ENCODE results near the gene WDPCP.
"Not testable (repeated sequence)": the region's sequence is repeated elsewhere in the genome, so short reads cannot be mapped to it uniquely, and the experiment has no call there.

WDPCP gene

DNA sequence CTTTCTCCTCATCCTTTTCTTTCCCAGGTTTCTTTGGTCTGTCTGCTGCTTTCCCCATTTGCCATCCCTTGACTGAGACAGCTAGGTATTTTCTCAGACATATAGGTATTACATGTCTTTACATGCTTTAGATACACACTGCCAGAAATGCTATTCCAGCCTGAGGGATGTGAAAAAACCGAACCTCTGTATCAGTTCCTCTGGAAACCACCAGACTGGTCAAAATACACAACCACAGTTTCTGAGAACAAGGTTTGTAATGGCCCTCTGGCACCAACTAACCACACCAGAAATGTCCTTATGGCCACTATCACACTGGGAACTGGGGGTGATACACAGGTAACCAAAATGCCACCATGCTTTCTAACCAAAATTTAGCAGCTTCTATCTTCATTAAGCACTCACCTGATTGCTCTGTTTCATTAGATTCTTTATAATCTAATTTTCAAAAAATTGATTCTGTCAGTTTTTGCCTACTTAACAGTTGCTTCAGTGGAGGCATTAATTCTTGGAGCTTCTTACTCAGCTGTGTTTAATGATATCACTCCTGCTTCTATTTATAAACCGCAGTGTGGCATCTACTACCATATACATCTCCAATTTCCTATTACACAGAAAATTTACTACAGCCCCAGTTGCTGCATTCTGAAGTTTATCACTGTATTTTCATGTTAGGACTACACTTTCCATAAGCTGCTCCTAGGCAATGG lies 243.5 kb downstream of the WDPCP start:
- Histone ChIP-seq H3K9me3 (ENCODE audit: control insufficient read depth in 2 of 2, low read length in 2 of 2) (no peaks in the 10 kb centered on the region), H3K36me3 (ENCODE audit: control insufficient read depth in 2 of 2, insufficient read depth in 2 of 2, low read length in 2 of 2) (no peaks in the 10 kb centered on the region), H3K4me3 (ENCODE audit: low read length in 2 of 2) (no peak overlapping the region), H3K4me1 (ENCODE audit: control insufficient read depth in 2 of 2, insufficient read depth in 2 of 2, low read length in 2 of 2) (no peaks in the 10 kb centered on the region), H3K9ac (ENCODE audit: low read depth in 1 of 2, low read length in 2 of 2) (no peak overlapping the region), H3K27me3 (ENCODE audit: control insufficient read depth in 2 of 2, insufficient read depth in 2 of 2, low read length in 2 of 2) (no peaks in the 10 kb centered on the region), H3K27ac (ENCODE audit: low read depth in 2 of 2, low read length in 2 of 2) (no peak overlapping the region)

GRCh38 chr2:63343397-63344109 lies 244.7 kb downstream of the WDPCP start:
- no peak overlapping the region for H3K4me3 ChIP-seq (ENCODE audit: low read length in 2 of 2)
- no peak overlapping the region for H3K27ac ChIP-seq (ENCODE audit: low read depth in 2 of 2, low read length in 2 of 2)
- no peak overlapping the region for H3K9ac ChIP-seq (ENCODE audit: low read depth in 1 of 2, low read length in 2 of 2)
- H3K9me3 ChIP-seq (ENCODE audit: control insufficient read depth in 2 of 2, low read length in 2 of 2) = no peaks in the 10 kb centered on the region
- H3K27me3 ChIP-seq (ENCODE audit: control insufficient read depth in 2 of 2, insufficient read depth in 2 of 2, low read length in 2 of 2) = no peaks in the 10 kb centered on the region
- no peaks in the 10 kb centered on the region for H3K4me1 ChIP-seq (ENCODE audit: control insufficient read depth in 2 of 2, insufficient read depth in 2 of 2, low read length in 2 of 2)
- H3K36me3 ChIP-seq (ENCODE audit: control insufficient read depth in 2 of 2, insufficient read depth in 2 of 2, low read length in 2 of 2) = no peaks in the 10 kb centered on the region

DNA sequence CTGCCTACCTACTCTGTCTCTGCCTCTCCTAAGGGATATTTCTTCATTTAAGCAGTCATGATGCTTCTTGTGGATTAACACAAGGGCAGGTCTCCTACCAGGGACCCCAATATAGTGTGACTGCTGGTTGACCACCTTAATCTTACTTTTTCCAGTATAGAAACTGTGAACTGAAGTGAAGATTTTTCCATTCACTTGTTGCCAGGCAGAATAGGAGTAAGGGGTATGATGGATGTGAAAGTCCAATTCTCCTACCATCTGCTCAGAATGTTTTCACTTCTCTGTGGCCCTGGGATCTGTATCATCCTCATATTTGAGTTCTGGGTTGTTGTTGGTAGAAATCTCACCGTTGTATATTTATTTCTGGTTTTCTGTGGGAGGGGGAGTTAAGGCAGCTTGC lies 247.8 kb downstream of the WDPCP start:
- Histone ChIP-seq H3K4me3 (ENCODE audit: low read length in 2 of 2) (no peak overlapping the region), H3K27me3 (ENCODE audit: control insufficient read depth in 2 of 2, insufficient read depth in 2 of 2, low read length in 2 of 2) (no peaks in the 10 kb centered on the region), H3K36me3 (ENCODE audit: control insufficient read depth in 2 of 2, insufficient read depth in 2 of 2, low read length in 2 of 2) (no peaks in the 10 kb centered on the region), H3K9ac (ENCODE audit: low read depth in 1 of 2, low read length in 2 of 2) (no peak overlapping the region), H3K27ac (ENCODE audit: low read depth in 2 of 2, low read length in 2 of 2) (no peak overlapping the region), H3K9me3 (ENCODE audit: control insufficient read depth in 2 of 2, low read length in 2 of 2) (no peaks in the 10 kb centered on the region), H3K4me1 (ENCODE audit: control insufficient read depth in 2 of 2, insufficient read depth in 2 of 2, low read length in 2 of 2) (no peaks in the 10 kb centered on the region)

GRCh38 chr2:63334910-63335309 lies 253.4 kb downstream of the WDPCP start:
- Histone ChIP-seq H3K9me3 (ENCODE audit: control insufficient read depth in 2 of 2, low read length in 2 of 2) (no peaks in the 10 kb centered on the region), H3K27me3 (ENCODE audit: control insufficient read depth in 2 of 2, insufficient read depth in 2 of 2, low read length in 2 of 2) (no peaks in the 10 kb centered on the region), H3K27ac (ENCODE audit: low read depth in 2 of 2, low read length in 2 of 2) (no peak overlapping the region), H3K9ac (ENCODE audit: low read depth in 1 of 2, low read length in 2 of 2) (no peak overlapping the region), H3K4me1 (ENCODE audit: control insufficient read depth in 2 of 2, insufficient read depth in 2 of 2, low read length in 2 of 2) (no peaks in the 10 kb centered on the region), H3K36me3 (ENCODE audit: control insufficient read depth in 2 of 2, insufficient read depth in 2 of 2, low read length in 2 of 2) (no peaks in the 10 kb centered on the region), H3K4me3 (ENCODE audit: low read length in 2 of 2) (no peak overlapping the region)

DNA sequence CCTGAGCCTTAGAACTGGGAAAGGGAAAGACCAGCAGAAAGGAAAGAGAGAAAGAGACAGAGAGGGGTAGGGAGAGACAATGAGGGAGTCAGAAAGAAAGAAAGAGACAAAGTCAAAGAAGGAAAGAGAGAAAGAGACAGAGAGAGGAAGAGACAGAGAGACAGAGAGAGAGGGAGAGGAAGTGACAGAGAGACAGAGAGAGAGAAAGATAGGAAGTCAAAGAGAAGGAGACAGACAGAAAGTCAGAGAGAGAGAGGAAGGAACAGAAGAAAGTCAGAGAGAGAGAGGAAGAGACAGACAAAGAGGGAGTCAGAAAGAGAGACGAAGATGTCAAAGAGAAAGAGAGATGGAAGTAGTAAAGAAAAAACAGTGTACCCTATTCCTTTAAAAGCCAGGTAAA lies 261.8 kb downstream of the WDPCP start:
- H3K27ac ChIP-seq (ENCODE audit: low read depth in 2 of 2, low read length in 2 of 2) = no peak overlapping the region
- H3K9me3 ChIP-seq (ENCODE audit: control insufficient read depth in 2 of 2, low read length in 2 of 2) = no peaks in the 10 kb centered on the region
- no peak overlapping the region for H3K4me3 ChIP-seq (ENCODE audit: low read length in 2 of 2)
- no peaks in the 10 kb centered on the region for H3K27me3 ChIP-seq (ENCODE audit: control insufficient read depth in 2 of 2, insufficient read depth in 2 of 2, low read length in 2 of 2)
- no peaks in the 10 kb centered on the region for H3K36me3 ChIP-seq (ENCODE audit: control insufficient read depth in 2 of 2, insufficient read depth in 2 of 2, low read length in 2 of 2)
- no peaks in the 10 kb centered on the region for H3K4me1 ChIP-seq (ENCODE audit: control insufficient read depth in 2 of 2, insufficient read depth in 2 of 2, low read length in 2 of 2)
- H3K9ac ChIP-seq (ENCODE audit: low read depth in 1 of 2, low read length in 2 of 2) = no peak overlapping the region

DNA sequence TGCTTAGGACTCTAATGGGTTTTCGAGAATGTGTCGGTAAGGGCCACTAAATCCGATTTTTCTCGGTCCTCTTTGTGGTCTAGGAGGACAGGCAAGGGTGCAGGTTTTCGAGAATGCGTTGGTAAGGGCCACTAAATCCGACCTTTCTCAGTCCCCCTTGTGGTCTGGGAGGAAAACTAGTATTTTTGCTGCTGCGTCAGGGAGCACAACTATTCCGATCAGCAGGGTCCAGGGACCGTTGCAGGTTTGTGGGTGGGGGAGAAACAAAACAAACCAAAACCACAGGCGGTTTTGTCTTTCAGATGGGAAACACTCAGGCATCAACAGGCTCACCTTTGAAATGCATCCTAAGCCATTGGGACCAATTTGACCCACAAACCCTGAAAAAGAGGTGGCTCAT lies 264.6 kb downstream of the WDPCP start:
- not testable (repeated sequence) for H3K27ac ChIP-seq (ENCODE audit: low read depth in 2 of 2, low read length in 2 of 2); H3K4me3 ChIP-seq (ENCODE audit: low read length in 2 of 2); H3K36me3 ChIP-seq (ENCODE audit: control insufficient read depth in 2 of 2, insufficient read depth in 2 of 2, low read length in 2 of 2); H3K9ac ChIP-seq (ENCODE audit: low read depth in 1 of 2, low read length in 2 of 2); H3K27me3 ChIP-seq (ENCODE audit: control insufficient read depth in 2 of 2, insufficient read depth in 2 of 2, low read length in 2 of 2); H3K9me3 ChIP-seq (ENCODE audit: control insufficient read depth in 2 of 2, low read length in 2 of 2); H3K4me1 ChIP-seq (ENCODE audit: control insufficient read depth in 2 of 2, insufficient read depth in 2 of 2, low read length in 2 of 2)

DNA sequence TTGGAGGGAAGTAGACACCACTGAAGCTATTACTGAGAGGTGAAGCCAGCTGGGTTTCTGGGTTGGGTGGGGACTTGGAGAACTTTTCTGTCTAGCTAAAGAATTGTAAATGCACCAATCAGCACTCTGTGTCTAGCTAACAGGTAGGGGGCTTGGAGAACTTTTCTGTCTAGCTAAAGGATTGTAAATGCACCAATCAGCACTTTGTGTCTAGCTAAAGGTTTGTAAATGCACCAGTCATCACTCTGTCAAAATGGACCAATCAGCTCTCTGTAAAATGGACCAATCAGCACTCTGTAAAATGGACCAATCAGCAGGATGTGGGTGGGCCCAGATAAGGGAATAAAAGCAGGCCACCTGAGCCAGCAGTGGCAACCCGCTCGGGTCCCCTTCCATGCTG lies 266.3 kb downstream of the WDPCP start:
- not testable (repeated sequence) for H3K36me3 ChIP-seq (ENCODE audit: control insufficient read depth in 2 of 2, insufficient read depth in 2 of 2, low read length in 2 of 2); H3K27me3 ChIP-seq (ENCODE audit: control insufficient read depth in 2 of 2, insufficient read depth in 2 of 2, low read length in 2 of 2); H3K4me1 ChIP-seq (ENCODE audit: control insufficient read depth in 2 of 2, insufficient read depth in 2 of 2, low read length in 2 of 2); H3K4me3 ChIP-seq (ENCODE audit: low read length in 2 of 2); H3K27ac ChIP-seq (ENCODE audit: low read depth in 2 of 2, low read length in 2 of 2); H3K9ac ChIP-seq (ENCODE audit: low read depth in 1 of 2, low read length in 2 of 2); H3K9me3 ChIP-seq (ENCODE audit: control insufficient read depth in 2 of 2, low read length in 2 of 2)

DNA sequence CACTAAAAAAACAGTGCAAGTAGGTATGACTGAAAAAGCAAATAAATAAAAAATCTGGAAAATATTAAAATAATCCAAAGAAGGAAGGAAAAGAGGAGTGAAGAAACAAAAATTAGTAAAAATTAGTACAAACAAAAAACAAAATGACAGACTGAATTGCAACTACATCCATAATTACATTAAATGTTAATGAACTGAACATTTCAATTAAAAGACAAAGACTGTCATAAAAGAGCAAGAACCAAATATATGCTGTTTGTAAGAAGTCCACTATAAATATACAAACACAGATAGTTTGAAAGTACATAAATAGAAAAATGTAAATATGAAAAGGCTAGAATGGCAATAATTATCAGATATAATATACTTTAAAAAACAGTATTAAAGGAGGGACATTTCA lies 267.6 kb downstream of the WDPCP start:
- no peak overlapping the region for H3K4me3 ChIP-seq (ENCODE audit: low read length in 2 of 2)

DNA sequence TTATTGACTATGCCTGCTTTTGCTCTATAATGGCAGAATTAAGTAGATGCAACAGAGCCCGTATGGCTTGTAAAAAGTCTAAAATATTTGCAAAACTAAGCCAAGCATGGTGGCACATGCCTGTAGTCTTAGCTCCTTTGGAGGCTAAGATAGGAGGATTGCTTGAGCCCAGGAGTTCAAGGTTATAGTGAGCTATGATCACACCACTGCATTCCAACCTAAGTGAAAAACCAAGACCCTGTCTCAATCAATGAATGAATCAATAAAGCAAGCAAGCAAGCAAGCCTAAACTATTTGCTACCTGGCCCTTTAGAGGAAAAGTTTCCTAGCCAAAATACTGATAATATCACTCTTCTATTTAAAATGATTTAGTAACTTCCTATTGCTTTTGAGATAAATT lies 277.7 kb downstream of the WDPCP start:
- Histone ChIP-seq H3K27me3 (ENCODE audit: control insufficient read depth in 2 of 2, insufficient read depth in 2 of 2, low read length in 2 of 2) (no peaks in the 10 kb centered on the region), H3K36me3 (ENCODE audit: control insufficient read depth in 2 of 2, insufficient read depth in 2 of 2, low read length in 2 of 2) (no peaks in the 10 kb centered on the region), H3K9me3 (ENCODE audit: control insufficient read depth in 2 of 2, low read length in 2 of 2) (no peaks in the 10 kb centered on the region), H3K9ac (ENCODE audit: low read depth in 1 of 2, low read length in 2 of 2) (no peak overlapping the region), H3K27ac (ENCODE audit: low read depth in 2 of 2, low read length in 2 of 2) (no peak overlapping the region), H3K4me1 (ENCODE audit: control insufficient read depth in 2 of 2, insufficient read depth in 2 of 2, low read length in 2 of 2) (no peaks in the 10 kb centered on the region), H3K4me3 (ENCODE audit: low read length in 2 of 2) (no peak overlapping the region)

More for the DNA sequence above, 267.6 kb downstream of the WDPCP start:
- Histone ChIP-seq H3K9me3 (ENCODE audit: control insufficient read depth in 2 of 2, low read length in 2 of 2) (no peaks in the 10 kb centered on the region), H3K36me3 (ENCODE audit: control insufficient read depth in 2 of 2, insufficient read depth in 2 of 2, low read length in 2 of 2) (no peaks in the 10 kb centered on the region), H3K27me3 (ENCODE audit: control insufficient read depth in 2 of 2, insufficient read depth in 2 of 2, low read length in 2 of 2) (no peaks in the 10 kb centered on the region), H3K9ac (ENCODE audit: low read depth in 1 of 2, low read length in 2 of 2) (no peak overlapping the region), H3K4me1 (ENCODE audit: control insufficient read depth in 2 of 2, insufficient read depth in 2 of 2, low read length in 2 of 2) (no peaks in the 10 kb centered on the region), H3K27ac (ENCODE audit: low read depth in 2 of 2, low read length in 2 of 2) (no peak overlapping the region)

- no peak overlapping the region for H3K9ac ChIP-seq (ENCODE audit: low read depth in 1 of 2, low read length in 2 of 2)
- H3K9me3 ChIP-seq (ENCODE audit: control insufficient read depth in 2 of 2, low read length in 2 of 2) = peaks cover 17 to 21% of the 10 kb centered on the region in 2 donors
- H3K27ac ChIP-seq (ENCODE audit: low read depth in 2 of 2, low read length in 2 of 2) = no peak overlapping the region
- H3K4me3 ChIP-seq (ENCODE audit: low read length in 2 of 2) = no peak overlapping the region
- H3K4me1 ChIP-seq (ENCODE audit: control insufficient read depth in 2 of 2, insufficient read depth in 2 of 2, low read length in 2 of 2) = no peaks in the 10 kb centered on the region
- no peaks in the 10 kb centered on the region for H3K27me3 ChIP-seq (ENCODE audit: control insufficient read depth in 2 of 2, insufficient read depth in 2 of 2, low read length in 2 of 2)
- no peaks in the 10 kb centered on the region for H3K36me3 ChIP-seq (ENCODE audit: control insufficient read depth in 2 of 2, insufficient read depth in 2 of 2, low read length in 2 of 2)
Observed at GRCh38 chr2:63301481-63301880, 286.8 kb downstream of the WDPCP start.

Measured in mucosa of rectum (tissue), 2 donors.